GM12878 (cell line): ENCODE measurements around the gene ASCC2. TPM values are rescaled to one million over a fixed set of nuclear protein-coding genes. Genes with fewer than 3 reads are reported as not detected.

ENCODE experiments used
- CBFB ChIP-seq: IDR thresholded peaks from 2 replicates; pipeline ENCODE4 v1.6.1; 2016; ENCODE audit warnings: antibody characterized with exemption, low read depth
- CREB1 ChIP-seq: IDR thresholded peaks from 2 replicates; pipeline ENCODE4 v1.6.1; 2012; ENCODE audit warnings: low read depth, mild to moderate bottlenecking, inconsistent platforms
- CREM ChIP-seq: IDR thresholded peaks from 2 replicates; pipeline ENCODE4 v1.6.1; 2014; ENCODE audit warnings: antibody characterized with exemption, low read depth
- EP300 ChIP-seq, 2 experiments: fragments of 150-350 bp in 1 of 2; IDR thresholded peaks; 2 replicates each; pipeline ENCODE4 v1.6.1; 2011 to 2012; ENCODE audit warnings: low read depth in 2 of 2, low read length in 2 of 2, borderline replicate concordance in 1 of 2, improper control_type of control experiment in 1 of 2, inconsistent platforms in 1 of 2; ENCODE audit not compliant: control insufficient read depth in 1 of 2
- IKZF2 ChIP-seq, 2 experiments: fragments of 450-650 bp; IDR thresholded peaks; 2 replicates each; pipeline ENCODE4 v1.6.1; 2017; ENCODE audit warnings: mild to moderate bottlenecking in 2 of 2, moderate library complexity in 2 of 2
- JUNB ChIP-seq: IDR thresholded peaks from 2 replicates; pipeline ENCODE4 v1.6.1; 2016; ENCODE audit warnings: antibody characterized with exemption, mild to moderate bottlenecking
- MYC ChIP-seq: IDR thresholded peaks from 2 replicates; pipeline ENCODE4 v1.6.1; 2011; ENCODE audit warnings: mild to moderate bottlenecking, low read length, moderate library complexity, inconsistent platforms; ENCODE audit not compliant: insufficient read depth, insufficient replicate concordance, insufficient read length, severe bottlenecking
- NR2F1 ChIP-seq: fragments of 450-650 bp; conservative IDR thresholded peaks from 2 replicates; pipeline ENCODE4 v1.6.1; 2017; ENCODE audit warnings: mild to moderate bottlenecking
- RAD51 ChIP-seq: fragments of 450-650 bp; IDR thresholded peaks from 2 replicates; pipeline ENCODE4 v1.6.1; 2016; ENCODE audit warnings: moderate library complexity, mild to moderate bottlenecking, inconsistent platforms
- RB1 ChIP-seq: fragments of 450-650 bp; formaldehyde crosslinking; IDR thresholded peaks from 2 replicates; pipeline ENCODE4 v1.6.1; 2017; ENCODE audit warnings: mild to moderate bottlenecking, borderline replicate concordance
- ZNF217 ChIP-seq: fragments of 450-650 bp; IDR thresholded peaks from 2 replicates; pipeline ENCODE4 v1.6.1; 2017; ENCODE audit warnings: antibody characterized with exemption, mild to moderate bottlenecking
- polyA plus RNA-seq, 11 experiments: library from polyadenylated mRNA; depleted of rRNA in 4 of 11; unstranded in 6 of 11; stranded (reverse) in 5 of 11; fragments of >200 nt; fragmentation: Nextera tagmentation in 4 of 11; fragmentation: Illumina TruSeq in 1 of 11; extraction: Ambion mirVana in 4 of 11; extraction: Trizol in 1 of 11; gene quantifications; 1 replicate in 1 of 11; 2 replicates in 10 of 11; pipeline versions ENCODE4 v1.2.1 to v1.2.3, GENCODE V29; 2011 to 2016; ENCODE audit warnings: inconsistent platforms in 2 of 11, missing spikeins in 2 of 11, low read depth in 1 of 11
- total RNA-seq, 4 experiments: library from RNA; depleted of rRNA in 3 of 4; stranded (reverse); fragments of >200 nt in 3 of 4; fragmentation: Illumina TruSeq in 1 of 4; extraction: Trizol in 1 of 4; gene quantifications; 2 replicates each; pipeline versions ENCODE4 v1.2.1 to v1.2.3, GENCODE V29; 2013 to 2021
- TF ChIP-seq, protein P1 (sequence below): fragments of 450-650 bp; formaldehyde crosslinking; IDR thresholded peaks from 2 replicates; pipeline ENCODE4 v1.5.0; 2022; ENCODE audit warnings: mild to moderate bottlenecking, missing genetic modification characterization
- TF ChIP-seq, protein P2 (sequence below): fragments of 450-650 bp; IDR thresholded peaks from 2 replicates; pipeline ENCODE4 v1.6.1; 2017; ENCODE audit warnings: mild to moderate bottlenecking, moderate library complexity
- TF ChIP-seq, protein P3 (sequence below): fragments of 450-650 bp; IDR thresholded peaks from 2 replicates; pipeline ENCODE4 v1.6.1; 2014; ENCODE audit warnings: mild to moderate bottlenecking
- TF ChIP-seq, protein P4 (sequence below): IDR thresholded peaks from 2 replicates; pipeline ENCODE4 v1.6.1; 2012; ENCODE audit warnings: improper control_type of control experiment, low read depth, low read length; ENCODE audit not compliant: insufficient replicate concordance

ASCC2 gene
- total and polyA plus RNA-seq, 10 of the 15 experiments (the other 5 are each of a cell fraction or from before 2014, with no cell fraction given), result 5.3 to 91.4 (median 56.5) TPM

DNA sequence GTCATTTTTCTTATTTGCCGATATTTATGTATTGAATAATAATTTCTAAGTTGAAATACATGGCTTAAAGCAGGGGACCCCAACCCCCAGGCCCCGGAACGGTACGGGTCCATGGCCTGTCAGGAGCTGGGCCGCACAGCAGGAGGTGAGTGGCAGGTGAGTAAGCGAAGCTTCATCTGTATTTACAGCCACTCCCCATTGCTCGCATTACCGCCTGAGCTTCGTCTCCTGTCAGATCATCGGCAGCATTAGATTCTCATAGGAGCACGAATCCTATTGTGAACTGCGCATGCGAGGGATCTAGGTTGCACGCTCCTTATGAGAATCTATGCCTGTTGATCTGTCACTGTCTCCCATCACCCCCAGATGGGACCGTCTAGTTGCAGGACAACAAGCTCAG lies 75.8 kb downstream of the ASCC2 start (continued):
- TF ChIP-seq, protein P1, sequence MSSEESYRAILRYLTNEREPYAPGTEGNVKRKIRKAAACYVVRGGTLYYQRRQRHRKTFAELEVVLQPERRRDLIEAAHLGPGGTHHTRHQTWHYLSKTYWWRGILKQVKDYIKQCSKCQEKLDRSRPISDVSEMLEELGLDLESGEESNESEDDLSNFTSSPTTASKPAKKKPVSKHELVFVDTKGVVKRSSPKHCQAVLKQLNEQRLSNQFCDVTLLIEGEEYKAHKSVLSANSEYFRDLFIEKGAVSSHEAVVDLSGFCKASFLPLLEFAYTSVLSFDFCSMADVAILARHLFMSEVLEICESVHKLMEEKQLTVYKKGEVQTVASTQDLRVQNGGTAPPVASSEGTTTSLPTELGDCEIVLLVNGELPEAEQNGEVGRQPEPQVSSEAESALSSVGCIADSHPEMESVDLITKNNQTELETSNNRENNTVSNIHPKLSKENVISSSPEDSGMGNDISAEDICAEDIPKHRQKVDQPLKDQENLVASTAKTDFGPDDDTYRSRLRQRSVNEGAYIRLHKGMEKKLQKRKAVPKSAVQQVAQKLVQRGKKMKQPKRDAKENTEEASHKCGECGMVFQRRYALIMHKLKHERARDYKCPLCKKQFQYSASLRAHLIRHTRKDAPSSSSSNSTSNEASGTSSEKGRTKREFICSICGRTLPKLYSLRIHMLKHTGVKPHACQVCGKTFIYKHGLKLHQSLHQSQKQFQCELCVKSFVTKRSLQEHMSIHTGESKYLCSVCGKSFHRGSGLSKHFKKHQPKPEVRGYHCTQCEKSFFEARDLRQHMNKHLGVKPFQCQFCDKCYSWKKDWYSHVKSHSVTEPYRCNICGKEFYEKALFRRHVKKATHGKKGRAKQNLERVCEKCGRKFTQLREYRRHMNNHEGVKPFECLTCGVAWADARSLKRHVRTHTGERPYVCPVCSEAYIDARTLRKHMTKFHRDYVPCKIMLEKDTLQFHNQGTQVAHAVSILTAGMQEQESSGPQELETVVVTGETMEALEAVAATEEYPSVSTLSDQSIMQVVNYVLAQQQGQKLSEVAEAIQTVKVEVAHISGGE, result no peak
- TF ChIP-seq NR2F1, result no peak
- TF ChIP-seq CREB1, result no peak
- no peak for TF ChIP-seq JUNB
- no peak for TF ChIP-seq ZNF217
- TF ChIP-seq MYC, result no peak
- no peak for TF ChIP-seq IKZF2 (IDR thresholded peaks at IDR 0.05)
- no peak for TF ChIP-seq EP300 (IDR thresholded peaks at IDR 0.05; ENCODE audit: borderline replicate concordance in 1 of 2, control insufficient read depth in 1 of 2, low read depth in 2 of 2, low read length in 2 of 2)
- TF ChIP-seq, protein P2, sequence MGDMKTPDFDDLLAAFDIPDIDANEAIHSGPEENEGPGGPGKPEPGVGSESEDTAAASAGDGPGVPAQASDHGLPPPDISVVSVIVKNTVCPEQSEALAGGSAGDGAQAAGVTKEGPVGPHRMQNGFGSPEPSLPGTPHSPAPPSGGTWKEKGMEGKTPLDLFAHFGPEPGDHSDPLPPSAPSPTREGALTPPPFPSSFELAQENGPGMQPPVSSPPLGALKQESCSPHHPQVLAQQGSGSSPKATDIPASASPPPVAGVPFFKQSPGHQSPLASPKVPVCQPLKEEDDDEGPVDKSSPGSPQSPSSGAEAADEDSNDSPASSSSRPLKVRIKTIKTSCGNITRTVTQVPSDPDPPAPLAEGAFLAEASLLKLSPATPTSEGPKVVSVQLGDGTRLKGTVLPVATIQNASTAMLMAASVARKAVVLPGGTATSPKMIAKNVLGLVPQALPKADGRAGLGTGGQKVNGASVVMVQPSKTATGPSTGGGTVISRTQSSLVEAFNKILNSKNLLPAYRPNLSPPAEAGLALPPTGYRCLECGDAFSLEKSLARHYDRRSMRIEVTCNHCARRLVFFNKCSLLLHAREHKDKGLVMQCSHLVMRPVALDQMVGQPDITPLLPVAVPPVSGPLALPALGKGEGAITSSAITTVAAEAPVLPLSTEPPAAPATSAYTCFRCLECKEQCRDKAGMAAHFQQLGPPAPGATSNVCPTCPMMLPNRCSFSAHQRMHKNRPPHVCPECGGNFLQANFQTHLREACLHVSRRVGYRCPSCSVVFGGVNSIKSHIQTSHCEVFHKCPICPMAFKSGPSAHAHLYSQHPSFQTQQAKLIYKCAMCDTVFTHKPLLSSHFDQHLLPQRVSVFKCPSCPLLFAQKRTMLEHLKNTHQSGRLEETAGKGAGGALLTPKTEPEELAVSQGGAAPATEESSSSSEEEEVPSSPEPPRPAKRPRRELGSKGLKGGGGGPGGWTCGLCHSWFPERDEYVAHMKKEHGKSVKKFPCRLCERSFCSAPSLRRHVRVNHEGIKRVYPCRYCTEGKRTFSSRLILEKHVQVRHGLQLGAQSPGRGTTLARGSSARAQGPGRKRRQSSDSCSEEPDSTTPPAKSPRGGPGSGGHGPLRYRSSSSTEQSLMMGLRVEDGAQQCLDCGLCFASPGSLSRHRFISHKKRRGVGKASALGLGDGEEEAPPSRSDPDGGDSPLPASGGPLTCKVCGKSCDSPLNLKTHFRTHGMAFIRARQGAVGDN, result no peak
- no peak for TF ChIP-seq CBFB
- TF ChIP-seq RAD51, result no peak
- TF ChIP-seq CREM, result no peak
- TF ChIP-seq, protein P3, sequence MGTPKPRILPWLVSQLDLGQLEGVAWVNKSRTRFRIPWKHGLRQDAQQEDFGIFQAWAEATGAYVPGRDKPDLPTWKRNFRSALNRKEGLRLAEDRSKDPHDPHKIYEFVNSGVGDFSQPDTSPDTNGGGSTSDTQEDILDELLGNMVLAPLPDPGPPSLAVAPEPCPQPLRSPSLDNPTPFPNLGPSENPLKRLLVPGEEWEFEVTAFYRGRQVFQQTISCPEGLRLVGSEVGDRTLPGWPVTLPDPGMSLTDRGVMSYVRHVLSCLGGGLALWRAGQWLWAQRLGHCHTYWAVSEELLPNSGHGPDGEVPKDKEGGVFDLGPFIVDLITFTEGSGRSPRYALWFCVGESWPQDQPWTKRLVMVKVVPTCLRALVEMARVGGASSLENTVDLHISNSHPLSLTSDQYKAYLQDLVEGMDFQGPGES, result no peak
- TF ChIP-seq RB1, result no peak
- TF ChIP-seq, protein P4, sequence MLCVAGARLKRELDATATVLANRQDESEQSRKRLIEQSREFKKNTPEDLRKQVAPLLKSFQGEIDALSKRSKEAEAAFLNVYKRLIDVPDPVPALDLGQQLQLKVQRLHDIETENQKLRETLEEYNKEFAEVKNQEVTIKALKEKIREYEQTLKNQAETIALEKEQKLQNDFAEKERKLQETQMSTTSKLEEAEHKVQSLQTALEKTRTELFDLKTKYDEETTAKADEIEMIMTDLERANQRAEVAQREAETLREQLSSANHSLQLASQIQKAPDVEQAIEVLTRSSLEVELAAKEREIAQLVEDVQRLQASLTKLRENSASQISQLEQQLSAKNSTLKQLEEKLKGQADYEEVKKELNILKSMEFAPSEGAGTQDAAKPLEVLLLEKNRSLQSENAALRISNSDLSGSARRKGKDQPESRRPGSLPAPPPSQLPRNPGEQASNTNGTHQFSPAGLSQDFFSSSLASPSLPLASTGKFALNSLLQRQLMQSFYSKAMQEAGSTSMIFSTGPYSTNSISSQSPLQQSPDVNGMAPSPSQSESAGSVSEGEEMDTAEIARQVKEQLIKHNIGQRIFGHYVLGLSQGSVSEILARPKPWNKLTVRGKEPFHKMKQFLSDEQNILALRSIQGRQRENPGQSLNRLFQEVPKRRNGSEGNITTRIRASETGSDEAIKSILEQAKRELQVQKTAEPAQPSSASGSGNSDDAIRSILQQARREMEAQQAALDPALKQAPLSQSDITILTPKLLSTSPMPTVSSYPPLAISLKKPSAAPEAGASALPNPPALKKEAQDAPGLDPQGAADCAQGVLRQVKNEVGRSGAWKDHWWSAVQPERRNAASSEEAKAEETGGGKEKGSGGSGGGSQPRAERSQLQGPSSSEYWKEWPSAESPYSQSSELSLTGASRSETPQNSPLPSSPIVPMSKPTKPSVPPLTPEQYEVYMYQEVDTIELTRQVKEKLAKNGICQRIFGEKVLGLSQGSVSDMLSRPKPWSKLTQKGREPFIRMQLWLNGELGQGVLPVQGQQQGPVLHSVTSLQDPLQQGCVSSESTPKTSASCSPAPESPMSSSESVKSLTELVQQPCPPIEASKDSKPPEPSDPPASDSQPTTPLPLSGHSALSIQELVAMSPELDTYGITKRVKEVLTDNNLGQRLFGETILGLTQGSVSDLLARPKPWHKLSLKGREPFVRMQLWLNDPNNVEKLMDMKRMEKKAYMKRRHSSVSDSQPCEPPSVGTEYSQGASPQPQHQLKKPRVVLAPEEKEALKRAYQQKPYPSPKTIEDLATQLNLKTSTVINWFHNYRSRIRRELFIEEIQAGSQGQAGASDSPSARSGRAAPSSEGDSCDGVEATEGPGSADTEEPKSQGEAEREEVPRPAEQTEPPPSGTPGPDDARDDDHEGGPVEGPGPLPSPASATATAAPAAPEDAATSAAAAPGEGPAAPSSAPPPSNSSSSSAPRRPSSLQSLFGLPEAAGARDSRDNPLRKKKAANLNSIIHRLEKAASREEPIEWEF, result no peak
